Endodermal cell (in vitro differentiated cells): ENCODE measurements around the gene TMEM141. TPM values are rescaled to one million over a fixed set of nuclear protein-coding genes. Genes with fewer than 3 reads are reported as not detected.

Source experiments
- DNase-seq: peaks from one replicate; pipeline ENCODE4 v3.0.0-alpha.2; 2017
- H3K27ac ChIP-seq: 2 replicates; pipeline ENCODE4 v1.5.1; 2013; ENCODE audit warnings: mild to moderate bottlenecking, low read depth, low read length, moderate library complexity
- H3K27me3 ChIP-seq: 2 replicates; pipeline ENCODE4 v1.6.1; 2013; ENCODE audit warnings: mild to moderate bottlenecking, low read length, moderate library complexity; ENCODE audit not compliant: insufficient read depth, control insufficient read depth, poor library complexity, severe bottlenecking
- H3K36me3 ChIP-seq: 2 replicates; pipeline ENCODE4 v1.7.0; 2013; ENCODE audit warnings: mild to moderate bottlenecking, low read length, moderate library complexity; ENCODE audit not compliant: control insufficient read depth, insufficient read depth
- H3K4me1 ChIP-seq: one replicate; pipeline ENCODE4 v1.7.0; 2013; ENCODE audit warnings: low read length; ENCODE audit not compliant: control insufficient read depth, insufficient read depth
- H3K4me3 ChIP-seq: 2 replicates; pipeline ENCODE4 v1.5.1; 2013; ENCODE audit warnings: mild to moderate bottlenecking, low read length, moderate library complexity
- H3K9ac ChIP-seq: 2 replicates; pipeline ENCODE4 v1.6.1; 2013; ENCODE audit warnings: mild to moderate bottlenecking, low read length, moderate library complexity; ENCODE audit not compliant: poor library complexity, severe bottlenecking; ENCODE audit errors: extremely low read depth
- H3K9me3 ChIP-seq: 2 replicates; pipeline ENCODE4 v1.6.1; 2013; ENCODE audit warnings: mild to moderate bottlenecking, low read length, moderate library complexity; ENCODE audit not compliant: control insufficient read depth
- H3K27ac Mint-ChIP-seq: 2 replicates; pipeline ENCODE4 v1.8.0; 2020; ENCODE audit warnings: mixed read lengths
- H3K27me3 Mint-ChIP-seq: 2 replicates; pipeline ENCODE4 v1.8.0; 2021; ENCODE audit warnings: mild to moderate bottlenecking, mixed read lengths; ENCODE audit not compliant: insufficient read depth
- H3K36me3 Mint-ChIP-seq: 2 replicates; pipeline ENCODE4 v1.8.0; 2020; ENCODE audit warnings: low read depth, mixed read lengths
- H3K4me1 Mint-ChIP-seq: 2 replicates; pipeline ENCODE4 v1.8.0; 2020; ENCODE audit warnings: mixed read lengths
- H3K4me3 Mint-ChIP-seq: 2 replicates; pipeline ENCODE4 v1.8.0; 2020; ENCODE audit warnings: mild to moderate bottlenecking, moderate library complexity, mixed read lengths
- H3K9me3 Mint-ChIP-seq: 2 replicates; pipeline ENCODE4 v1.8.0; 2020; ENCODE audit warnings: mild to moderate bottlenecking, mixed read lengths
- CTCF ChIP-seq: fragments of 200-600 bp; sonication (generic); conservative IDR thresholded peaks from 2 replicates; pipeline ENCODE4 v1.5.0; 2021; ENCODE audit warnings: antibody characterized with exemption, mild to moderate bottlenecking
- WGBS, 2 experiments: methylation state at CpG; one replicate each; pipeline versions ENCODE4 v1.1.5 to v1.1.7; 2013; ENCODE audit warnings: missing lambda C conversion rate in 2 of 2, mixed read lengths in 1 of 2; ENCODE audit not compliant: insufficient coverage in 1 of 2, insufficient read length in 1 of 2; 5-methylcytosine and 5-hydroxymethylcytosine counted together
- total RNA-seq, 2 donors: library from RNA; stranded (reverse); fragmentation: NEBNext Ultra II Directional in 1 of 2; extraction: Animal tissue kit (Norgen Biotek cat#: 25700) in 1 of 2; gene quantifications; 2 replicates in 1 of 2; 3 replicates in 1 of 2; pipeline ENCODE4 v1.2.1, GENCODE V29; 2021

TMEM141 gene
- total RNA-seq, 2 donors from 2014 or later, result 215 to 339 TPM

- Mint-ChIP-seq H3K9me3 (peaks cover 3% of the 10 kb centered on the region), H3K4me3 (no peak within 1 kb of the TSS), H3K27ac (no peak within 1 kb of the TSS), H3K36me3 (no peaks in the 10 kb centered on the region), H3K27me3 (peaks cover 7% of the 10 kb centered on the region), H3K4me1 (no peaks in the 10 kb centered on the region)
- peak; percentile 91 for DNase-seq
- Histone ChIP-seq H3K9ac (no peak within 1 kb of the TSS), H3K4me1 (no peaks in the 10 kb centered on the region), H3K4me3 (no peak within 1 kb of the TSS), H3K9me3 (no peaks in the 10 kb centered on the region), H3K27ac (no peak within 1 kb of the TSS), H3K27me3 (no peaks in the 10 kb centered on the region), H3K36me3 (no peaks in the 10 kb centered on the region)
- TF ChIP-seq CTCF, result peak; percentile 87
- WGBS, 2 experiments, result 75 to 81% methylated on average over 12 to 22 of the region's 25 CpGs
Measured at GRCh38 chr9:136742591-136743391, 48.4 kb upstream of the TMEM141 start, which contains the start of gene LCN10. TSS of gene LCN10 (minus strand) at chr9:136742940. CDS start at chr9:136742903, 37 bp downstream.

GRCh38 chr9:136743639-136744211 is 47.4 kb upstream of the TMEM141 start:
- H3K27me3 Mint-ChIP-seq, result peaks cover 2% of the 10 kb centered on the region
- Histone ChIP-seq H3K9ac (no peak overlapping the region), H3K36me3 (no peaks in the 10 kb centered on the region), H3K27me3 (no peaks in the 10 kb centered on the region), H3K9me3 (no peaks in the 10 kb centered on the region), H3K27ac (no peak overlapping the region), H3K4me3 (no peak overlapping the region), H3K4me1 (no peaks in the 10 kb centered on the region)
- no peak overlapping the region for H3K27ac Mint-ChIP-seq
- H3K9me3 Mint-ChIP-seq, result peaks cover under 1% of the 10 kb centered on the region
- no peak for TF ChIP-seq CTCF
- DNase-seq, result no peak
- no peak overlapping the region for H3K4me3 Mint-ChIP-seq
- 90 to 93% methylated on average over 10 to 16 of the region's 16 CpGs for WGBS, 2 experiments
- no peaks in the 10 kb centered on the region for H3K4me1 Mint-ChIP-seq
- H3K36me3 Mint-ChIP-seq, result no peaks in the 10 kb centered on the region

GRCh38 chr9:136744773-136745172 is 46.4 kb upstream of the TMEM141 start:
- no peak overlapping the region for H3K4me3 ChIP-seq
- H3K27me3 ChIP-seq, result no peaks in the 10 kb centered on the region
- H3K9me3 ChIP-seq, result no peaks in the 10 kb centered on the region
- H3K9ac ChIP-seq, result no peak overlapping the region
- H3K4me1 ChIP-seq, result no peaks in the 10 kb centered on the region
- no peaks in the 10 kb centered on the region for H3K4me1 Mint-ChIP-seq
- no peak for TF ChIP-seq CTCF
- no peaks in the 10 kb centered on the region for H3K36me3 Mint-ChIP-seq
- H3K27ac Mint-ChIP-seq, result no peak overlapping the region
- H3K4me3 Mint-ChIP-seq, result no peak overlapping the region
- no peak overlapping the region for H3K27ac ChIP-seq
- no peaks in the 10 kb centered on the region for H3K9me3 Mint-ChIP-seq
- H3K27me3 Mint-ChIP-seq, result peaks cover 2% of the 10 kb centered on the region
- WGBS, 2 experiments, result 93 to 94% methylated on average over 3 to 18 of the region's 18 CpGs
- H3K36me3 ChIP-seq, result no peaks in the 10 kb centered on the region
- DNase-seq, result no peak
